Measurements from ENCODE around the gene JUND.

GRCh38 chr19:18230941-18231734 is 50.3 kb downstream of the JUND start:
- TF ChIP-seq POLR2A (IDR thresholded peaks at IDR 0.05) (no peak), CTCF (IDR thresholded peaks at IDR 0.05) (no peak)

Measured in uterus (tissue), 2 donors.